Measurements from ENCODE around the gene PVALEF.

PVALEF gene

GRCh38 chr17:81140018-81140417, 25.3 kb upstream of the PVALEF start:
- Histone ChIP-seq H3K4me3 (ENCODE audit: low read length) (no peak overlapping the region), H3K9ac (ENCODE audit: low read length) (no peak overlapping the region), H4K20me1 (ENCODE audit: insufficient read depth, low read length) (no peaks in the 10 kb centered on the region), H3F3A (ENCODE audit: insufficient read depth, low read length) (no peaks in the 10 kb centered on the region), H3K36me3 (replicated peaks; ENCODE audit: insufficient read depth, low read length) (no peaks in the 10 kb centered on the region), H2AFZ (ENCODE audit: low read length) (no peak overlapping the region), H3K27me3 (replicated peaks; ENCODE audit: insufficient read depth, low read length) (peaks cover 75% of the 10 kb centered on the region), H3K79me2 (ENCODE audit: low read length) (no peaks in the 10 kb centered on the region), H3K9me3 (replicated peaks; ENCODE audit: insufficient read depth, low read length) (no peaks in the 10 kb centered on the region), H3K9me2 (replicated peaks; ENCODE audit: insufficient read depth, low read length) (no peaks in the 10 kb centered on the region), H3K4me1 (ENCODE audit: low read length) (no peaks in the 10 kb centered on the region), H3K4me2 (ENCODE audit: low read depth, low read length) (no peak overlapping the region), H3K27ac (ENCODE audit: low read length) (no peak overlapping the region)
- no peak for TF ChIP-seq CTCF (IDR thresholded peaks at IDR 0.05; ENCODE audit: low read length)
- no peak for TF ChIP-seq EZH2phosphoT487 (IDR thresholded peaks at IDR 0.05; ENCODE audit: low read length)
- no peak for TF ChIP-seq EZH2 (optimal IDR thresholded peaks at IDR 0.05; ENCODE audit: low read depth, low read length)
- DNase-seq = no peak

GRCh38 chr17:81140695-81141094, 24.6 kb upstream of the PVALEF start:
- Histone ChIP-seq H3K9me3 (replicated peaks; ENCODE audit: insufficient read depth, low read length) (no peaks in the 10 kb centered on the region), H3F3A (ENCODE audit: insufficient read depth, low read length) (no peaks in the 10 kb centered on the region), H2AFZ (ENCODE audit: low read length) (no peak overlapping the region), H3K4me2 (ENCODE audit: low read depth, low read length) (no peak overlapping the region), H3K36me3 (replicated peaks; ENCODE audit: insufficient read depth, low read length) (no peaks in the 10 kb centered on the region), H4K20me1 (ENCODE audit: insufficient read depth, low read length) (no peaks in the 10 kb centered on the region), H3K27ac (ENCODE audit: low read length) (no peak overlapping the region), H3K27me3 (replicated peaks; ENCODE audit: insufficient read depth, low read length) (peaks cover 75% of the 10 kb centered on the region), H3K9me2 (replicated peaks; ENCODE audit: insufficient read depth, low read length) (no peaks in the 10 kb centered on the region), H3K9ac (ENCODE audit: low read length) (no peak overlapping the region), H3K4me1 (ENCODE audit: low read length) (no peaks in the 10 kb centered on the region), H3K79me2 (ENCODE audit: low read length) (no peaks in the 10 kb centered on the region), H3K4me3 (ENCODE audit: low read length) (no peak overlapping the region)
- DNase-seq = no peak
- TF ChIP-seq EZH2 (optimal IDR thresholded peaks at IDR 0.05; ENCODE audit: low read depth, low read length) (no peak), CTCF (IDR thresholded peaks at IDR 0.05; ENCODE audit: low read length) (no peak), EZH2phosphoT487 (IDR thresholded peaks at IDR 0.05; ENCODE audit: low read length) (no peak)

- H2AFZ ChIP-seq (ENCODE audit: low read length) = no peak overlapping the region
- TF ChIP-seq EZH2 (optimal IDR thresholded peaks at IDR 0.05; ENCODE audit: low read depth, low read length) = no peak
- no peak for TF ChIP-seq EZH2phosphoT487 (IDR thresholded peaks at IDR 0.05; ENCODE audit: low read length)
- TF ChIP-seq CTCF (IDR thresholded peaks at IDR 0.05; ENCODE audit: low read length) = peak; percentile 59
- DNase-seq = peak; percentile 55
These were observed 22.8 kb upstream of the PVALEF start for GRCh38 chr17:81142301-81143199.

More at GRCh38 chr17:81142301-81143199, 22.8 kb upstream of the PVALEF start:
- Histone ChIP-seq H3K36me3 (replicated peaks; ENCODE audit: insufficient read depth, low read length) (no peaks in the 10 kb centered on the region), H3K4me2 (ENCODE audit: low read depth, low read length) (no peak overlapping the region), H3K9me3 (replicated peaks; ENCODE audit: insufficient read depth, low read length) (no peaks in the 10 kb centered on the region), H3K9me2 (replicated peaks; ENCODE audit: insufficient read depth, low read length) (no peaks in the 10 kb centered on the region), H3K4me1 (ENCODE audit: low read length) (no peaks in the 10 kb centered on the region), H3K9ac (ENCODE audit: low read length) (no peak overlapping the region), H3K27ac (ENCODE audit: low read length) (no peak overlapping the region), H3K27me3 (replicated peaks; ENCODE audit: insufficient read depth, low read length) (peaks cover 83% of the 10 kb centered on the region), H3K79me2 (ENCODE audit: low read length) (no peaks in the 10 kb centered on the region), H4K20me1 (ENCODE audit: insufficient read depth, low read length) (no peaks in the 10 kb centered on the region), H3K4me3 (ENCODE audit: low read length) (no peak overlapping the region), H3F3A (ENCODE audit: insufficient read depth, low read length) (no peaks in the 10 kb centered on the region)

Data from MM.1S (cell line).